NCI-H2107 (cell line): ENCODE data around the gene PTPRN2.

Source experiments
- DNase-seq: peaks from one replicate; lab custom pipeline; 2025; lab: John Stamatoyannopoulos, UW

Gene PTPRN2

DNA sequence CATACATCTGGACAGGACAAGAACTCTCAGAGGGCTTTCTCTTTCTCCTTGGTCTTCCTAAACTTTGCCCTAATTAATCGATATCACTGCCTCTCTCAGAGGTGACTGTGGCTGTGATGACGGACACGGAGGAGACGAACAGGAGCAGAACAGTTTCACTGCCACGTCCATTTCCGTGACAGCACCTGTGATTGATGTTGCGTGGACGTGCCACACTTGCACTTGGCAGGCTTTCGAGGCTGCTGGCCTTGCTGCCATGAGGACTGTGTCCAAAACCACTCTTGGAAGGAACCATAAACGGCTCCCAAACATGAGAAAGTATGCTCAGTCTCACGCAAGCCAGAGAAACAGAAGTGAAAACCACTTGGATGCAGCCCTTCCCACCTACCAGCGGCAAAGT lies 942.7 kb downstream of the PTPRN2 start:
- DNase-seq, result no peak

- no peak for DNase-seq
Observed at GRCh38 chr7:157643525-157643970, 944.1 kb downstream of the PTPRN2 start.

DNA sequence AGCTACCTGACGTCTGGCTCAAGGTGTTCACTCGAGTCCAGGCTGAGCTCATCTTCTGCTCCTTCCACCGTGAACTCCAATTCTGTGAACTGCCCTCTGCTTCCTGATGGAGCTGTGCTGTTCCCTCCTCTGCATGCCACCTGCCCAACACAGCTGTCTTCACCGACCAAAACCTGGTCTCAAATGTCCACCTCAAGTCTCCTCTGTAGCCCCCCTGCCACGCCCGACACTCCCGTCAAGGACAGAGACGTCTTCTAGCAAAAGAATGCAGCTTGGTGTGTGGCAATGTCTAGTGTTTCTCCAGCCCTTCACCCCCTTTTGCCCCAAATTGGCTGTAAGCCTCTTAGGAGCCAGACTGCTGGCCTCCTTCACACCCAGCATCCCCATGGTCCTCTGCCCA lies 945.8 kb downstream of the PTPRN2 start:
- DNase-seq, result no peak

GRCh38 chr7:157640144-157640543 lies 947.5 kb downstream of the PTPRN2 start:
- DNase-seq, result no peak

- no peak for DNase-seq
Observed at GRCh38 chr7:157638563-157638962, 949.1 kb downstream of the PTPRN2 start.

DNA sequence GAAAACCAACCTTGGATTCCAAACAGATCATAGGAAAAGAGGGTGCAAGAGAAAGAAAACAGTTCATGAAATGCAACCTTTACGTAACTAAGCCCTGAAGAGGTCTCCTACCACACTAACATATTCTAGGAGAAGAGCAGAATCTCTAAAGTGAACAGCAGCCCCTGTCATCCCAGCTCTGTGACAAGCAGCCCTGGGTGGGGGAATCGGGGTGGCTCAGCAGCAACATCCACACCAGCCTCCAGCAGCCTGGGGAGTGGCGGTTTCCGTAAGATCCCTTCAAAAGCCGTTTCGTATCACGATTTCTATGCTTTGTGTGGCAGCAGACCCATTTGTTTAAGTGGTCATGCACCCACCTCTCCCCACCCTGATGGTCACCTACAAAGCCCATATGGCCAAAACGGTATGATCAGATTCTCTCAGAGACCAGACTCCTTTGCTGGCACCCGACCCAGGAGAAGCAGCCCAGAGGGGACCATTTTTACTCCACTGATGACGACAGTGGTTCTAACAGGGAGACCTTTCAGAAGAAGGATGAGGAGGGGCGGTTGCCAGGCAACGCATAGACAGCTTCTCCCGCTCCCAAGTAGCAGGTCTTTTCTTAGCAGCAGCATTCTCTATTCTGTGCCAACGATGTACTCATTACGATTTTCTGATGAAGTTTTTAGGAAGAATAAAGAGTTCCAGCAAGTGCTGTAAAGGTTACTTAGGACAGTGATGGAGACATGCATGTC lies 950.2 kb downstream of the PTPRN2 start:
- DNase-seq, result no peak

DNA sequence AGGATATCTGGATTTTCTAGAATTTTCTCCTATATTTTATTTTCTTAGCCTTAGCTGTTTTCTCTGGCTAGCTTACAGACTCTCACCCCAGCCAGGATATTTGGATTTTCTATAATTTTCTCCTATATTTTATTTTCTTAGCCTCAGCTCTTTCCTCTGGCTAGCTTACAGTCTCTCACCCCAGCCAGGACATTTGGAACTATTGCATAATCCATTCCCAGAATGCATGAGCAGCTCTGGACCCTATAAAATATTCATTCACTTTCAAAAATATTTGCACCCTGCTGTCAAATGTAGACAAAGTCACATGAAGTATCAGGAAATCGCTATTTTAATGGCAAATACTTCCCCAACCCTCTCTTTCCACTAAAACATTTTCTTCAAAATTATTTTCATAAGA lies 952.0 kb downstream of the PTPRN2 start:
- DNase-seq, result no peak

GRCh38 chr7:157635148-157635500 lies 952.5 kb downstream of the PTPRN2 start:
- no peak for DNase-seq

- DNase-seq, result no peak
Observed at GRCh38 chr7:157634401-157635147, 953.0 kb downstream of the PTPRN2 start.

DNA sequence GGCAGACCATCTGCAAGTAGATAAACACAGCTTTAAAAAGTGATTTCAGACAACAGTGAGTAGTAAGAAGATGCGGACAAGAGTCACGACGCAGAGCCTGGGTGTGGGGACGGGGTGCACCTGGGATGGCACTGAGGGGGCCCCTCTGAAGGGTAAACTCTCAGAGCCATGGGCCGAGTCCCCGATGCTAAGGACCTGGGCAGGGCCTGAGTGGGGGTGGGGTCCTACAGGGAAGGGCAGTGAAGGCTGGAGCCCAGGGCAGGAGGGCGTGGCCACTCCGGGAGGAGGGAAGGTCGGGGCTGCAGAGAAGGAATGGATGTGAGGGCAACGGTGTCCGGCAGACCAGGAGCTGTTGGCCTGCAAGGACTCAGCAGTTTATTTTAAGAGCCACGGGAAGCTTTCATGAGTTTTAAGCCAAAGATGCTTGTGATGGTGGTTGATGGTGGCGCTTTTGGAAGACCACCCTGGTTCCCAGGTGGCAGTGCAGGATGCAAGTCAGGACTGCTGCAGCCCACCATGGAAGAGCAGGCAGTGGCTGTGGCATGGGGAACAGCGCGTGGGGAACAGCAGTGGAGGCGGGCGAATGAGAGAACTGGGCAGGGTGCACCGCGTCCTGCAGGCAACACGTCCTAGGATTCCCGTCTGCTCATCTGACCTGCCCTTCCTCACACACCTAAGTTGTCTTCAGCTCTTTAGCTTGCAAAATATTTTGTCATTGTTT lies 954.0 kb downstream of the PTPRN2 start:
- no peak for DNase-seq

DNA sequence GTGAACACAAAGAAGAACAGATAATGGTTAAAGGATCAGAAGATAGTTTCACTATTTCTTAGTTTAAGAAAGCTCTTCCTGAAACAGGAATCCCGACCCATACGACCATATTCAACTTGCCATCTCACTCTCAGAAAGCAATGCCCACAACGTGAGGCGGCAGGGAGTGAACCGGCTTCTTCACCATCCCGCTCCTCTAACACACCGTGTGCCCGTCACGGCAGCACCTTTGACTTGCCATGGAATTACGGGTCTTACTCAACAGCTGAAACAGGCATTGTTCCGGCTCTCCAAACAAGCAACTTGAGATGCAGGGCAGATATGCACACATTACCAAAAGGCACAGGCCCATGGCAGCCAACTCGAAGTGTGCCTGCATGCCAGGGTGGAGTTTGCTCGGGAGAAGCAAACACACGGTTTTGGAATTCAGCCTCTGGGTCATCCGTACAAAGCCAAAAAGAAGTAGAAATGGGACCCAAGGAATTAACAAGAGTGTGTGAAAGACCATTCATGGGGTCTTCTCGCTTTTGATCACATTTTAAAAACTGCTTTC lies 957.2 kb downstream of the PTPRN2 start:
- no peak for DNase-seq

- DNase-seq, result no peak
Observed at GRCh38 chr7:157628456-157628855, 959.2 kb downstream of the PTPRN2 start.

- no peak for DNase-seq
Observed at GRCh38 chr7:157627646-157628045, 960.0 kb downstream of the PTPRN2 start.

GRCh38 chr7:157627033-157627432 lies 960.6 kb downstream of the PTPRN2 start:
- DNase-seq, result no peak

GRCh38 chr7:157625973-157626742 lies 961.5 kb downstream of the PTPRN2 start:
- DNase-seq, result no peak

- no peak for DNase-seq
Observed at GRCh38 chr7:157623556-157623955, 964.1 kb downstream of the PTPRN2 start.

- no peak for DNase-seq
Observed at GRCh38 chr7:157622408-157623205, 965.0 kb downstream of the PTPRN2 start.

GRCh38 chr7:157622000-157622399 lies 965.6 kb downstream of the PTPRN2 start:
- no peak for DNase-seq

DNA sequence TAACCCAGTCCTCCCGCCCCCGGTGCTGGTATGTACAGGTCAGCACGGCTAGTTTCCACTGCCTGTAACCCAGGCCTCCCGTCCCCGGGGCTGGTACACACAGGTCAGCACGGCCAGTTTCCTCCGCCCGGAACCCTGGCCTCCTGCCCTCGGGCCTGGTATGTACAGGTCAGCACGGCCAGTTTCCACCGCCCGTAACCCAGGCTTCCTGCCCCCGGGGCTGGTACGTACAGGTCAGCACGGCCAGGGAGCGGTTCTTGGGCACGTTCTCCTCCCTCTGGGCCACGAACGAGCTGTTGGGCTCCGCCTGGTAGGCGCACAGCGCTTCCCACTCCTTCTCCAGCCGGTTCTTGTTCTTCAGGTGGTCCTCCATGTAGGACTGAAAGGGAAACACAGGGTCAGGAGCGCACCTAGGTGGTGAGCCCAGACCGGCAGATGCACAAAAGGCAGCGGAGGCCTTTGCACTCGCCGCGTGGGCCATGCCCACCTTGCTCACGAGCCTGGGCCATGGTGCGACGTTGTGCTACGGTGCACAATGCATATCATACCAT lies 966.4 kb downstream of the PTPRN2 start:
- DNase-seq, result no peak

DNA sequence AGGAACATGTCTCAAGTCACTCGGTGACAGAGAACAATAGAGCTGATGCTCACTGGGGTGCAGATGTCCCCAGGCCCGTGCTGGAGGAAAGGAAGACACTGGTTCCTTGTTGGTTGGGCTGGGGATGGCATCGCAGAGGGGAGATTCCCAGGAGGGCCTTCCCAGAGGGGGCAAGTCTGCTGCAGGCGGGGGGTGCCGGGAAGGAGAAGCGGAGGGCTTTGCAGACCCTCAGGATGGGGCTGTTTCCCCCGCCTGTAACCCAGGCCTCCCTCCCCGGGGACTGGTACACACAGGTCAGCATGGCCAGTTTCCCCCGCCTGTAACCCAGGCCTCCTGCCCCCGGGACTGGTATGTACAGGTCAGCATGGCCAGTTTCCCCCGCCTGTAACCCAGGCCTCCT lies 967.0 kb downstream of the PTPRN2 start:
- DNase-seq, result no peak
